Muscle of leg (tissue), 11 donors: ENCODE measurements around the gene RNF130. TPM values are rescaled to one million over a fixed set of nuclear protein-coding genes. Genes with fewer than 3 reads are reported as not detected.

ENCODE experiments used
- DNase-seq: peaks from one replicate; pipeline ENCODE4 v3.0.0; 2013
- H3K27ac ChIP-seq: one replicate; pipeline ENCODE4 v1.5.1; 2013; ENCODE audit warnings: mild to moderate bottlenecking, low read length, control low read depth
- H3K27me3 ChIP-seq: one replicate; pipeline ENCODE4 v1.6.1; 2013; ENCODE audit warnings: low read length; ENCODE audit not compliant: control insufficient read depth, insufficient read depth
- H3K36me3 ChIP-seq: one replicate; pipeline ENCODE4 v1.6.1; 2013; ENCODE audit warnings: low read length; ENCODE audit not compliant: control insufficient read depth, insufficient read depth
- H3K4me1 ChIP-seq: one replicate; pipeline ENCODE4 v1.6.1; 2013; ENCODE audit warnings: low read length; ENCODE audit not compliant: control insufficient read depth, insufficient read depth
- H3K4me3 ChIP-seq: one replicate; pipeline ENCODE4 v1.5.1; 2013; ENCODE audit warnings: low read length, control low read depth
- H3K9me3 ChIP-seq: replicated peaks from 2 replicates; pipeline ENCODE4 v1.6.1; 2013; ENCODE audit warnings: low read depth, low read length; ENCODE audit not compliant: control insufficient read depth
- WGBS: methylation state at CpG from one replicate; pipeline ENCODE4 v1.1.5; 2013; ENCODE audit warnings: missing lambda C conversion rate; ENCODE audit not compliant: insufficient coverage; 5-methylcytosine and 5-hydroxymethylcytosine counted together
- polyA plus RNA-seq, 8 donors: library from polyadenylated mRNA; unstranded; fragments of 120-200 nt; gene quantifications; one replicate each; pipeline versions ENCODE4 v1.2.1 to v1.2.3, GENCODE V29; 2013; ENCODE audit warnings: inconsistent platforms in 1 of 8, low replicate concordance in 1 of 8; ENCODE audit not compliant: insufficient read length in 8 of 8, insufficient read depth in 1 of 8
- total RNA-seq: library from RNA; stranded (reverse); fragments of 120-200 nt; gene quantifications from one replicate; pipeline ENCODE4 v1.2.4, GENCODE V29; 2013

The RNF130 gene
- total and polyA plus RNA-seq, 9 donors, result 34.4 to 45.3 (median 37.0) TPM

DNA sequence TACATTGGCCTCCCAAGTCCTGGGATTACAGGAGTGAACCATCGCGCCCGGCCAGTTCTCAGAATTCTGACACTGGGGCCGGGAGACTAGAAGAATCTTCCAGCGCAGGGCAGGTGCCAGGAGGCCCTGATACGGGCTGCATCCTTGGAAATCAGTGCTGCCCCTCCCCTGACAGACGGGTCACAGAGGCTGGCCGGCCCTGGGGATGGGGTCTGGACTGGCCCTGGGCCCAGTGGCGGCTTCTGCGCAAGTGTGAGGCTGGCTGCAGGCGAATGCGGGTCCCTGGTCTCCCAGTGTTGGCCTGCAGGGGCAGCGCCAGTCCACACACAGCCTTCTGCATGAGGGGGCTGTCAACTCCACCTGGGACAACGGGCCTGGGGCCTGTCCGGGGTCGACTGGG is 163.0 kb downstream of the RNF130 start:
- WGBS, result 73% methylated on average over 16 of the region's 16 CpGs
- Histone ChIP-seq H3K27ac (no peak overlapping the region), H3K9me3 (no peaks in the 10 kb centered on the region), H3K4me3 (no peak overlapping the region), H3K36me3 (peaks cover 17% of the 10 kb centered on the region), H3K27me3 (no peaks in the 10 kb centered on the region), H3K4me1 (peaks cover 21% of the 10 kb centered on the region)
- no peak for DNase-seq

GRCh38 chr5:179907556-179908324 is 163.8 kb downstream of the RNF130 start, which contains the start of gene TBC1D9B:
Gene TBC1D9B, minus strand, starts transcription at chr5:179907897. Its CDS starts 76 bp downstream, at chr5:179907821.
- peak within 1 kb of the TSS; percentile 67 for H3K4me3 ChIP-seq
- peak within 1 kb of the TSS; percentile 42 for H3K27ac ChIP-seq
- peaks cover 21% of the 10 kb centered on the region for H3K4me1 ChIP-seq
- no peaks in the 10 kb centered on the region for H3K9me3 ChIP-seq
- peaks cover 23% of the 10 kb centered on the region for H3K36me3 ChIP-seq
- under 1% methylated on average over 99 of the region's 105 CpGs for WGBS
- H3K27me3 ChIP-seq, result no peaks in the 10 kb centered on the region
- DNase-seq, result peak; percentile 87

DNA sequence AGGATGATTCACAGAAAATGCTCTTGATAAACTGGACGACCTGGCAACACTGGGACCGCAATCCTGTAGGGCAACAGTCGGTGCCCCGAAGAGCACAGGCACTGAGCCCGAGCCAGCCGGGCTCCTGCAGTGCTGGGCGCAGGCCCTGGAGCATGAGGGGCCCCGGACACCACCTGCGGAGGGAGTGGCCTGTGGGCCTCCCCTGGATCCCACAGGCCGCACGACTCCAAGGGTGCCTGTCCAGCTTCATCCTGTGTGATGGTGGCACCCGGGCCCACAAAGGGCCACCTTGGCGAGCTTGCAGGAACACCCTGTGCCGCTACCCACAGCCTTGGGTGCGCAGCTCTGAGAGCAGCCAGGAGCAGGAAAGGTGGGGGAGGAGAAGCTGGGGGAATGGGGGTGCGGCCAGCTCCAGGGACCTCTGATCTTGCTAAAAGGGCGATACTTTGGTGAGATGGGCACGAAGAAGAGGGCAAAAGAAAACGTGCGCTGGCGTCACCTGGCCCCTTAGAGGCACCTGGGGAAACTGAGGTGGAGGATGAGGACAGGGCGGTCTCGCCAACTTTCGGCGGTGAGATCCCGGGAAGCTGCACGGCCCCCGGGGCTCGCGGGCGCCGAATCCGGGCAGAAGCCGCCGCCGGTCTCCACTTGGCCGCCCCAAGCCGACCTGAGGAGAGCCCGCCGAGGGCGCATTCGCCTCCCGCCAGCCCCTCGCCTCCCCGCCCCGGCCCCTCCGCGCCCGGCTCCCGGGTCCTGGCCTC is 164.6 kb downstream of the RNF130 start:
- DNase-seq, result peak; percentile 25
- peaks cover 31% of the 10 kb centered on the region for H3K36me3 ChIP-seq
- H3K4me3 ChIP-seq, result peak overlapping the region; percentile 67
- WGBS, result 10% methylated on average over 47 of the region's 50 CpGs
- H3K27me3 ChIP-seq, result no peaks in the 10 kb centered on the region
- H3K9me3 ChIP-seq, result no peaks in the 10 kb centered on the region
- H3K27ac ChIP-seq, result peak overlapping the region; percentile 42
- peaks cover 28% of the 10 kb centered on the region for H3K4me1 ChIP-seq

DNA sequence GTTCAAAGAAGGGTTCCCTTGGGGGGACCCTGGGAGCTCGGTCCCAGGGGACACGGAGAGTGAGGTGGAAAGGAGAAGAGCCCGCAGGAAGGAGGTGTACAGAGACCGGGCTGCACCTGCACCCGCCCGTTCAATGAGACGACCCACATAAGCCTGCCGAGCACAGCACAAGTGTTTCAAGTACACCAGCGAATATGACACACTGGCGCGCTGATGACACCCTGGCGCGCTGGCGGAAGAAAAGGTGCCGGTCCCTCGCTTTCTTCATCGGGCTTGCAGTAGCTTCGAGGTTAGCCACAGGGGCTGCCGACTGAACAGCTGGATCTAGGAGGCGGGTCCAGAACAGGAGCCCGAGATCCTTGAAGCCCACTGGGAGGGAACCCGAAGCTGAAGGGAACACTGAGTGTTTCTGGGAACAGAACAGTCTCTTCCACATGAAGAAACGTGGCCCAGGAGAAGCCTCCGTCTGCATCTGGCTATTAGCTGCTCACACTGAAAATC is 165.2 kb downstream of the RNF130 start:
- 75% methylated on average over 24 of the region's 24 CpGs for WGBS
- Histone ChIP-seq H3K27ac (no peak overlapping the region), H3K4me3 (peak overlapping the region; percentile 67), H3K4me1 (peaks cover 28% of the 10 kb centered on the region), H3K27me3 (no peaks in the 10 kb centered on the region), H3K36me3 (peaks cover 33% of the 10 kb centered on the region), H3K9me3 (no peaks in the 10 kb centered on the region)
- no peak for DNase-seq

DNA sequence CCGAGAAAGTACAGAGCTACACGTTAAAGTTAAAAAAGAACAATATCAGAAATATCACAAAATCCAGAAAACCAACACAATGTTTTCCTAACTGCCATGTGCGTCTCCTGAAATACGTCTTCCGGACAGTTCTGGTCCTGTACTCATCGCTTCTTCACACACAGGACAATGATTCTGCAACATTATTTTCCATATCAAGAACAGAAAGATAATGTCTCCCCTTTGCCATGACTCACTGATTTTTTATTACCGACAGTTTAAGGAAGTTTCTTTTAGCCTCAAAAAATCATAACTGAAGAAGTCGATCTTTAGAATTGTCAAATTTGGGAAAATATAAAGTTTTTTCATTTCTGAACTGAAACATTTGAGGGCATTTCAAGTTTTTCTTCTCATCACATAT is 166.4 kb downstream of the RNF130 start:
- 94% methylated on average over 4 of the region's 8 CpGs for WGBS

More for the DNA sequence above, 166.4 kb downstream of the RNF130 start:
- H3K4me3 ChIP-seq, result no peak overlapping the region
- no peaks in the 10 kb centered on the region for H3K27me3 ChIP-seq
- H3K9me3 ChIP-seq, result no peaks in the 10 kb centered on the region
- H3K27ac ChIP-seq, result no peak overlapping the region
- peaks cover 36% of the 10 kb centered on the region for H3K4me1 ChIP-seq
- DNase-seq, result no peak
- peaks cover 43% of the 10 kb centered on the region for H3K36me3 ChIP-seq

Other genes with a start within 250 kb of the RNF130 start
- gene MRNIP, start 212.9 kb downstream of the RNF130 start, total RNA-seq, result 20.2 TPM
- 10 to 100 TPM; 10.7 to 18.4 (median 15.8) TPM for gene MRNIP, start 212.9 kb downstream of the RNF130 start, polyA plus RNA-seq
- gene TBC1D9B, start 163.9 kb downstream of the RNF130 start, total RNA-seq, result 20.1 TPM
- 10 to 100 TPM; 45.1 to 71.7 (median 57.4) TPM for gene TBC1D9B, start 163.9 kb downstream of the RNF130 start, polyA plus RNA-seq
- 2.4 TPM for gene RASGEF1C, start 137.5 kb upstream of the RNF130 start, total RNA-seq
- 1 to 10 TPM; 2.3 to 5.3 (median 3.5) TPM for gene RASGEF1C, start 137.5 kb upstream of the RNF130 start, polyA plus RNA-seq
- 21.1 TPM for gene MAPK9, start 220.3 kb upstream of the RNF130 start, total RNA-seq
- gene MAPK9, start 220.3 kb upstream of the RNF130 start, polyA plus RNA-seq, result 10 to 100 TPM; 23.6 to 32.1 (median 29.7) TPM